Sciatic nerve (tissue), 2 donors: ENCODE measurements around the gene ADD3. TPM values are rescaled to one million over a fixed set of nuclear protein-coding genes. Genes with fewer than 3 reads are reported as not detected.
"Not testable (repeated sequence)": the region's sequence is repeated elsewhere in the genome, so short reads cannot be mapped to it uniquely, and the experiment has no call there.

ENCODE experiments used
- ATAC-seq: fragments of 200-7000 bp; cut with Tn5 transposase; one replicate; pipeline ENCODE4 v1.9.1; 2020; ENCODE audit warnings: mild to moderate bottlenecking, moderate library complexity
- DNase-seq: peaks from one replicate; pipeline ENCODE4 v3.0.0-alpha.2; 2020; ENCODE audit warnings: low spot score
- intact Hi-C: fragments of 100-400 bp; cut with DNase I; formaldehyde crosslinking; loops from one replicate; pipeline ENCODE4 v1.14.2; 2022
- total RNA-seq: library from RNA; stranded (reverse); fragmentation: NEBNext Ultra II Directional; extraction: Animal tissue kit (Norgen Biotek cat#: 25700); gene quantifications from one replicate; pipeline ENCODE4 v1.2.1, GENCODE V29; 2021
- donor health status: DM: no; HTN: no; CAD: no.
- donor health status: DM: no; HTN: no; CAD: no.

The ADD3 gene
- total RNA-seq, 1 donor from 2014 or later, result 321 TPM

- intact Hi-C loops, result no loop called here
- DNase-seq, result no peak
- peak; percentile 75 for ATAC-seq
Observed at GRCh38 chr10:110077436-110078130, 69.8 kb downstream of the ADD3 start.

GRCh38 chr10:110078317-110078716 lies 70.5 kb downstream of the ADD3 start:
- ATAC-seq, result no peak
- DNase-seq, result no peak
- intact Hi-C loops, result no loop called here

GRCh38 chr10:110081911-110082310 lies 74.1 kb downstream of the ADD3 start:
- ATAC-seq (peak; percentile 27), DNase-seq (no peak)
- intact Hi-C loops, result no loop called here

GRCh38 chr10:110083884-110084283 lies 76.1 kb downstream of the ADD3 start:
- DNase-seq (no peak), ATAC-seq (no peak)
- intact Hi-C loops, result no loop called here

- intact Hi-C loops, result no loop called here
- no peak for ATAC-seq
- DNase-seq, result no peak
Observed at GRCh38 chr10:110087682-110088081, 79.9 kb downstream of the ADD3 start.

- DNase-seq (no peak), ATAC-seq (peak; percentile 66)
- intact Hi-C loops, result no loop called here
Observed at GRCh38 chr10:110088367-110089104, 80.8 kb downstream of the ADD3 start.

DNA sequence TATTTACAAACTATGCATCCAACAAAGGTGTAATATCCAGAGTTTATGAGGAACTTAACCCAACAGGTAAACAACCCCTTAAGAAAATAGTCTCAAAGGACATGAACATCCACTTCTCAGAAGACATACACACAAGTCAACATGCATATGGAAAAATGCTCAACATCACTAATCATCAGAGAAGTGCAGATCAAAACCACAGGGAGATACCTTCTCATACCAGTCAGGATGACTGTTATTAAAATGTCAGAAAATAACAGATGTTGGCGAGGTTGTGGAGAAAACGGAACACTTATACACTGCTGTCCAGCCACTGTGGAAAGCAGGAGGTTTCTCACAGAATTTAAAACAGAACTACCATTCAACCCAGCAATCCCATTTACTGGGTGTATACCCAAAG lies 84.0 kb downstream of the ADD3 start:
- intact Hi-C loops, result no loop called here
- ATAC-seq (no peak), DNase-seq (no peak)

GRCh38 chr10:110093722-110094121 lies 85.9 kb downstream of the ADD3 start:
- no peak for ATAC-seq
- no peak for DNase-seq
- intact Hi-C loops, result no loop called here

GRCh38 chr10:110094786-110095185 lies 87.0 kb downstream of the ADD3 start:
- DNase-seq (no peak), ATAC-seq (no peak)
- intact Hi-C loops, result no loop called here

GRCh38 chr10:110101464-110102144 lies 93.8 kb downstream of the ADD3 start:
- ATAC-seq, result no peak
- intact Hi-C loops, result no loop called here
- DNase-seq, result no peak

DNA sequence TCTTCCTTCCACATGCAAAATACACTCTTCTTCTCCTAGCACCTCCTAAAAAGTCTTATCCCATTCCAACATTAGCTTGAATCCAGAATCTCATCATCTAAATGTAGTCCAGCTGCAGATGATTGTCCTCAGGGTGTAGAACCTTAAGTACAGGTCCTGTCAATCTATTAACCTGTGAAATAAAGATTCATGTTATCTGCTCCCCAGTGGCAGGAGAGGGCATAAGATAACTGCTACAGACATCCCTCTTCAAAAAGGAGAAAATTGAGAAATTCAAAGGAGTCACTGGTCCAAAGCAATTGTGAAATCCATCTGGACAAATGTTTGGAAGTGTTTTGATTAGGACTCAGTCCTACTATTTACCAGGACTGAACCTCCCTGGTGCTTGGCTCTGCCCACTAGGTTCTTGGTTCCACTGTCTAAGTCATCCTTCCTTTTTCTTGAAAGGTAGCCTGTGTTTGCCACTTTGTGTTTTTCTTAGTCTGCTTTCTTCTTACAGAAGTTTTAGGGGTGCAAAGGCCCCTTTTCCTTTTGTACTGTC lies 96.2 kb downstream of the ADD3 start:
- intact Hi-C loops, result no loop called here
- peak; percentile 55 for ATAC-seq
- DNase-seq, result no peak

GRCh38 chr10:110105873-110106272 lies 98.1 kb downstream of the ADD3 start:
- DNase-seq (no peak), ATAC-seq (no peak)
- intact Hi-C loops, result no loop called here

- no peak for DNase-seq
- intact Hi-C loops, result no loop called here
- ATAC-seq, result no peak
Observed at GRCh38 chr10:110107430-110107829, 99.6 kb downstream of the ADD3 start.

- DNase-seq (no peak), ATAC-seq (no peak)
- intact Hi-C loops, result no loop called here
Observed at GRCh38 chr10:110107887-110108286, 100.1 kb downstream of the ADD3 start.

- ATAC-seq, result no peak
- DNase-seq, result no peak
- intact Hi-C loops, result no loop called here
Observed at GRCh38 chr10:110109511-110109910, 101.7 kb downstream of the ADD3 start.

DNA sequence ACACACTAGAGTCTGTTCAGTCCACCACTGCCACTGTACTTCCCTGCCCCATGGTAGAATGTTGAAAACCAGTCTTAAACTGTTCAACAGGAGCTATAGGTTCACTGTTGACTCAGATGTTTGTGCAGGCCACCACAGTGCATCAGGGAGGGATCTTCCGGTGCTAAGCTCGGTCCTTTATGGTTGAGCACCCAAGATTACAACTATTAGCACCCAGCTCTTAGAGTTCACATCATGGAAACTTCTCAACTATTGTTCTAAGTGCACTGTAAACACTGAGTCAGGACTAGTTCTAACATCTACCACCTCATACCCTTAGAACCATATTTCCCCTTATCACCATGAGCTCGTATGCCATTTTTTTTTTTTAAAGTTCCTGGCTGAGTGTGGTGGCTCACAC lies 102.6 kb downstream of the ADD3 start:
- intact Hi-C loops, result no loop called here
- ATAC-seq, result no peak
- DNase-seq, result no peak

DNA sequence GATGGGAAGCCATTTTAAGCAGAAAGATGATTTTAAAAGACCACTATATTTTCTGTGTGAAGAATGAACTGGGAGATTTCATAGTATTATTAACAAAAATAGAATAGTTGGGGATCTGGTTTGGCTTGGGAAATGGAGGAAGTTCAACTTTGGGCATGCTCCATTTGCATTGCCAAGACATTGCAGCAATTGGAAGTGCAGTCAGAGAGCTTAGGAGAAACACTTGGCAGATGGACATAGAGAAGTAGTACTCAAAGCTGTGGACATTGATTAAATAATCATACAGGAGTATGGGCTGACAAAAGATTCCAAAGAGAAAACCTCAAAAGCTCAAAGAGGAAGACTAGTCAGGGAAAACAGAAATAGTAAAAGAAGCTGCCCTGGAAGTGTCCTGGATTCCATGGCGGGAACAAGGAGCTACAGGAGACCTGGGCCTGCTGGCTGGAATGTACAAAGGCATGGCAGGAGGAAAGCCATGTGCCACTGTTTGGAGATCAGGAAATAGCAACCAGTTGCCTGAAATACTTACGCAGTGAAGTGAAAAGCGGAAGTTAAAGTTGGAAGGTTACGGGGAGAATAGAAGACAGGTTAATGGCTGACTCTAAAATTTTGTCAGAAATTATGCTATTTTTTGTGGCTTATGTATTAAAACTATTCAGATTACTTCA lies 106.0 kb downstream of the ADD3 start:
- DNase-seq (no peak), ATAC-seq (peak; percentile 55)
- intact Hi-C loops, result no loop called here

DNA sequence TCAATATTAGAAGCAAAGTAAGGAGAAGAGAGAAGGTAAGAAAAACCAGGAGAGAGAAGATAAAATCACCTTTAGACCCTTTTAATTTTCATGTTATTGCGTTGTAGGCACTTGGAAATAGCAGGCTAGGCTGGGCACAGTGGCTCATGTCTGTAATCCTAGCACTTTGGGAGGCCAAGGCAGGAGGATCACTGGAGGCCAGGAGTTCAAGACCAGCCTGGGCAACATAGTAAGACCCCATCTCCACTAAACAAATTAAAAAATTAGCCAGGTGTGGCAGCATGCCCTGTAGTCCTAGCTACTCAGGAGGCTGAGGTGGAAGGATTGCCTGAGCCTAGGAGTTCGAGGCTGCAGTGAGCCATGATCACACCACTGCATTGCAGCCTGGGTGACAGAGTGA lies 106.9 kb downstream of the ADD3 start:
- DNase-seq, intact Hi-C loops, ATAC-seq: not testable (repeated sequence)

DNA sequence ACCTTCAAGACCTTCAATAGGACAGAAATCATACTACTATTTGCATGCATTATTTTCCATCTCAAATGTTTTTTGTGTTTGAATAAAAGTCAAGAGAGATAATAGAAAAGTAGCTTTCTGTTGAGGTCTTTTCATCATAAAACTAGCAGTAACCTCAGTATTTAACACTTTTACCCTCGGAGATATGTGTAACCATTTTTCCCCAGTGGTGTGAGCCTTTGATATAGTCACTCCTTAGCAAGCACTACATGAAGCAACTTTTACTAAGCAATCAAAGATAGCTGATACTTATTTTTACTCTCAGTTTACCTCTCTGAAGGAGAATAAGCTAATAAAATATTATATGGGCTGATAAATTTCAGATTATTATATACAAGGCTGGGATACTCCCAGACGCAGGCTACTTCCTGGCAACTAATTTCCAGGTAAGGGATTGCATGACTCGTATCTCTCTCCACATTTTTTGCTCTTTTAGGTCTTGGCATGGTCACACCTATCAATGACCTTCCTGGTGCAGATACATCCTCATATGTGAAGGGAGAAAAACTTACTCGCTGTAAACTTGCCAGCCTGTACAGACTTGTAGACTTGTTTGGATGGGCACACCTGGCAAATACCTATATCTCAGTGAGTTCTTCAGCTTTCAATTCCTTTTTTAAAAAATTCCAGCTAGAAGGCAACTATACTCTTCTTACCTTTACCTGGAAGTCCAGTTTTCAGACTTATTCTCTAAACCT lies 108.2 kb downstream of the ADD3 start:
- no peak for DNase-seq
- no peak for ATAC-seq
- intact Hi-C loops, result no loop called here
